GM12873 (cell line): ENCODE data around the gene PGC.

ENCODE experiments used
- TF ChIP-seq, protein P1 (sequence below): IDR thresholded peaks from 2 replicates; pipeline ENCODE4 v1.5.1; 2012; ENCODE audit warnings: low read depth, mild to moderate bottlenecking, moderate library complexity, low read length, control low read depth; ENCODE audit not compliant: insufficient read depth; ENCODE audit errors: missing control alignments

PGC gene

GRCh38 chr6:41730531-41731436 lies 16.4 kb downstream of the PGC start:
- TF ChIP-seq, protein P1, sequence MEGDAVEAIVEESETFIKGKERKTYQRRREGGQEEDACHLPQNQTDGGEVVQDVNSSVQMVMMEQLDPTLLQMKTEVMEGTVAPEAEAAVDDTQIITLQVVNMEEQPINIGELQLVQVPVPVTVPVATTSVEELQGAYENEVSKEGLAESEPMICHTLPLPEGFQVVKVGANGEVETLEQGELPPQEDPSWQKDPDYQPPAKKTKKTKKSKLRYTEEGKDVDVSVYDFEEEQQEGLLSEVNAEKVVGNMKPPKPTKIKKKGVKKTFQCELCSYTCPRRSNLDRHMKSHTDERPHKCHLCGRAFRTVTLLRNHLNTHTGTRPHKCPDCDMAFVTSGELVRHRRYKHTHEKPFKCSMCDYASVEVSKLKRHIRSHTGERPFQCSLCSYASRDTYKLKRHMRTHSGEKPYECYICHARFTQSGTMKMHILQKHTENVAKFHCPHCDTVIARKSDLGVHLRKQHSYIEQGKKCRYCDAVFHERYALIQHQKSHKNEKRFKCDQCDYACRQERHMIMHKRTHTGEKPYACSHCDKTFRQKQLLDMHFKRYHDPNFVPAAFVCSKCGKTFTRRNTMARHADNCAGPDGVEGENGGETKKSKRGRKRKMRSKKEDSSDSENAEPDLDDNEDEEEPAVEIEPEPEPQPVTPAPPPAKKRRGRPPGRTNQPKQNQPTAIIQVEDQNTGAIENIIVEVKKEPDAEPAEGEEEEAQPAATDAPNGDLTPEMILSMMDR = no peak

GRCh38 chr6:41729624-41730023 lies 17.6 kb downstream of the PGC start:
- TF ChIP-seq, protein P1 = no peak

- TF ChIP-seq, protein P1 = no peak
Measured at GRCh38 chr6:41728954-41729353, 18.2 kb downstream of the PGC start.

GRCh38 chr6:41728073-41728936 lies 18.9 kb downstream of the PGC start:
- TF ChIP-seq, protein P1 = no peak

- TF ChIP-seq, protein P1 = no peak
Measured at GRCh38 chr6:41727705-41728072, 19.5 kb downstream of the PGC start.

GRCh38 chr6:41726876-41727275 lies 20.3 kb downstream of the PGC start:
- TF ChIP-seq, protein P1 = no peak
